RPMI7951 (cell line): Measurements from ENCODE around the gene GRHL3. TPM values are rescaled to one million over a fixed set of nuclear protein-coding genes. Genes with fewer than 3 reads are reported as not detected.

Source experiments
- DNase-seq: peaks from one replicate; pipeline ENCODE4 v3.0.0-alpha.2; 2012; ENCODE audit warnings: low read depth
- total RNA-seq: library from RNA; depleted of rRNA; stranded (reverse); fragments of >200 nt; shearing (Covaris generic); gene quantifications from 2 replicates; pipeline ENCODE4 v1.2.3, GENCODE V29; 2014; rRNA removed

Gene GRHL3
- total RNA-seq, 1 experiment from 2014 or later, result not detected

DNA sequence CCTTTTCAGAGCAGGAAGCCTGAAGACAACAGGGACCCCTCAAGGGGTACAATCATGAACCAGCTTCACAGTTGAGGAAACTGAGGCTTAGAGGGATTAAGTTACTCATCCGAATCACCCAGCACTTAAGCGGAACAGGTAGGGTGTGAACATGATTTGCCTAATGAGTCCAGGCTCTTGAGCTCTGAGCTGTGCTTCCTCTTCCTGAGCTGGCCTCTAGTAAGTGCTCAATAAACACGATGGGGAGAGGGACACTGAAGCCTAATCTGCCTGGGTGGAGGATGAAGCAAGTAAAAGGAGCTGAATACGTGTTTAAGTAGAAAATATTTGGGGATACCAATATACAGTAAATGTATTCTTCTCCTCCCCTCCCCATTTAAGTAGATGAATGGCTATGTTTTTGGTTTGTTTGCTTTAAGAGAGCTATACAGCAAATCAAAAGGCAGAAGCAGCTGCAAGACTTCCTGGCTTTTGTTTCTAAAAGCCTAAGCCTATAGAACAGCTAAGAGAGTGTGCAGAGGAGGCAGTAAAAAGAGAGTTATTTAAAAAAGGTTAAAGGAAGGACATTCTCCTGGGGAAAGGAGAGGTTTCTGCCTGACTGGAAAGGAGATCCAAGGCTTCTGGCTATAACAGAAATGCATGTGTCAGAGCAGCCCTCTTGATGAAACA lies 74.0 kb downstream of the GRHL3 start:
- no peak for DNase-seq

DNA sequence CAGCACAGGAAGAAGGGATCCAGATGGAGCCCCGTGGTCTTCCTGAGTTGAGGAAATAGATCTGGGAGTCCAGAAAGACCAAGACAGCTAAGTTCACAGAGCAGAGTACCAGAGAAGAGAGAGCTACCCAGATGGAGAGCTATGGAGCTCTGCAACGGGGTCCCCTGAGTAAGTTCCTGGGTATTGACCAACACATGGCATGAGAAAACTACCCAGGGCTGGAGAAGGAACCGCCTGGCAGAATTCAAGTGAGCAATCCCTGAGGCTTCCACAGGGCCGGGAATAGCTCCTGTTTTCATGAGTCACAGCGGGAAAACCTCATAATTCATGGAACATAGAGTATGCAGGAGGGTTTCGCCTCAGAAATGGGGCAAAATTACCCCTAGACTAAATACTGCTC lies 74.7 kb downstream of the GRHL3 start:
- peak; percentile 87 for DNase-seq

DNA sequence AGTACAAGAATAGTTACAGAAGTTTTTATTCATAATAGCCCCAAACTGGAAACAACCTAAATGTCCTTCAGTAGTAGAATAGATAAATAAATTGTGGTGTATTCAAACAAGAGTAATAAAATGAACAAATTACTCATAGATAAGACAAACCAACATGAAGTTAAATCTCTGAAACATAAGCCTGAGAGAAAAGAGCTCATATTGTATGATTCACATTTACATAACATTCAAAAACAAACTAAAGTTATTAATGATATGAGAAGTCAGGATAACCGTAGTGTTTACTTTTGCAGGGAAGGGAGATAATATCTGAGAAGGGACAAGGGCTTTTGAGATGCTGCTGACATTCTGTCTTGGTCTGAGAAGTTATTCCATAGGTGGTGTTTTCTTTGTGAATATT lies 80.9 kb downstream of the GRHL3 start:
- no peak for DNase-seq

DNA sequence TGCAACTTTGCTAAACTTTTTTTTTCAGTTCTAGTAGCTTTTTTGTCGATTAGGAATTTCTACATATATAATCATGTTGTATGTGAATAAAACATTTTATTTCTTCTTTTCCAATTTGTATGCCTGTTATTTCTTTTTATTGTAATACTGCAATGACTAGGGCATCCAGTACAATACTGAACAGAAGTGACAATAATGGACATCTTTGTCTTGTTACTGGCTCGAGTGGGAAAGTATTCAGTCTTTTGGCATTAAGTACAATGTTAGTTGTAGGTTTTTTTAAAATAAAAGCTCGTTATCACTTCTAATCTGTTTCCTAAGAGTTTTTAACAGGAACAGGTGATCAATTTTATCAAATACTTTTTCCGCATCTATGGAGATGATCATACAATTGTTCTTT lies 84.6 kb downstream of the GRHL3 start:
- DNase-seq, result no peak

Other genes starting within 250 kb of the GRHL3 start
- gene MYOM3, start 207.2 kb upstream of the GRHL3 start, total RNA-seq, result under 0.01 and 0.12 TPM in 2 replicates
- gene IL22RA1, start 176.2 kb upstream of the GRHL3 start, total RNA-seq, result 1.6 and 2.3 TPM in 2 replicates
- gene IFNLR1, start 132.1 kb upstream of the GRHL3 start, total RNA-seq, result 11.7 and 12.8 TPM in 2 replicates
- gene STPG1, start 94.4 kb downstream of the GRHL3 start, total RNA-seq, result 8.6 and 11.8 TPM in 2 replicates
- gene NIPAL3, start 96.4 kb downstream of the GRHL3 start, total RNA-seq, result 17.5 TPM in 2 replicates
- gene RCAN3, start 183.5 kb downstream of the GRHL3 start, total RNA-seq, result 19.2 and 19.6 TPM in 2 replicates
- not detected in 2 replicates for gene NCMAP, start 236.7 kb downstream of the GRHL3 start, total RNA-seq